Activated B cell treated with CpG ODN at 0.5 μM for 24 hours (primary cell): ENCODE data around the gene FOCAD. TPM values are rescaled to one million over a fixed set of nuclear protein-coding genes. Genes with fewer than 3 reads are reported as not detected.

Experiments used
- ATAC-seq: fragments of 200-7000 bp; cut with Tn5 transposase; one replicate; pipeline ENCODE4 v1.10.0; 2021; ENCODE audit warnings: low read depth, mild to moderate bottlenecking, moderate library complexity
- CTCF ChIA-PET: fragments of 350-600 bp; sonication (Branson Sonifier 250); formaldehyde crosslinking; loops from one replicate; lab custom pipeline; 2021; ENCODE audit warnings: antibody characterized with exemption; lab: Charles Lee
- POLR2A ChIA-PET: fragments of 350-600 bp; sonication (Branson Sonifier 250); formaldehyde crosslinking; loops from one replicate; lab custom pipeline; 2021; ENCODE audit warnings: antibody characterized with exemption; lab: Charles Lee
- DNase-seq: peaks from one replicate; pipeline ENCODE4 v3.0.0; 2022
- H3K27ac Mint-ChIP-seq: one replicate; pipeline ENCODE4 v1.8.0; 2020; ENCODE audit warnings: mixed read lengths
- H3K27me3 Mint-ChIP-seq: one replicate; pipeline ENCODE4 v1.8.0; 2021; ENCODE audit warnings: mixed read lengths
- H3K36me3 Mint-ChIP-seq: one replicate; pipeline ENCODE4 v1.8.0; 2021; ENCODE audit warnings: low read depth, mixed read lengths
- H3K4me1 Mint-ChIP-seq: one replicate; pipeline ENCODE4 v1.8.0; 2021; ENCODE audit warnings: mixed read lengths
- H3K4me3 Mint-ChIP-seq: one replicate; pipeline ENCODE4 v1.8.0; 2020; ENCODE audit warnings: mild to moderate bottlenecking, mixed read lengths
- H3K9me3 Mint-ChIP-seq: one replicate; pipeline ENCODE4 v1.8.0; 2020; ENCODE audit warnings: mixed read lengths
- intact Hi-C: fragments of 100-400 bp; cut with micrococcal nuclease; formaldehyde crosslinking; loops from one replicate; pipeline ENCODE4 v1.15.1; 2024
- total RNA-seq: library from RNA; stranded (reverse); gene quantifications from 2 replicates; pipeline ENCODE4 v1.2.3, GENCODE V29; 2022
- TF ChIP-seq, protein P1 (sequence below): fragments of 200-600 bp; IDR thresholded peaks from one replicate; pipeline ENCODE4 v1.8.0; 2022; ENCODE audit warnings: antibody characterized with exemption, mild to moderate bottlenecking

The FOCAD gene
- total RNA-seq, 1 donor from 2014 or later = 11.7 TPM

DNA sequence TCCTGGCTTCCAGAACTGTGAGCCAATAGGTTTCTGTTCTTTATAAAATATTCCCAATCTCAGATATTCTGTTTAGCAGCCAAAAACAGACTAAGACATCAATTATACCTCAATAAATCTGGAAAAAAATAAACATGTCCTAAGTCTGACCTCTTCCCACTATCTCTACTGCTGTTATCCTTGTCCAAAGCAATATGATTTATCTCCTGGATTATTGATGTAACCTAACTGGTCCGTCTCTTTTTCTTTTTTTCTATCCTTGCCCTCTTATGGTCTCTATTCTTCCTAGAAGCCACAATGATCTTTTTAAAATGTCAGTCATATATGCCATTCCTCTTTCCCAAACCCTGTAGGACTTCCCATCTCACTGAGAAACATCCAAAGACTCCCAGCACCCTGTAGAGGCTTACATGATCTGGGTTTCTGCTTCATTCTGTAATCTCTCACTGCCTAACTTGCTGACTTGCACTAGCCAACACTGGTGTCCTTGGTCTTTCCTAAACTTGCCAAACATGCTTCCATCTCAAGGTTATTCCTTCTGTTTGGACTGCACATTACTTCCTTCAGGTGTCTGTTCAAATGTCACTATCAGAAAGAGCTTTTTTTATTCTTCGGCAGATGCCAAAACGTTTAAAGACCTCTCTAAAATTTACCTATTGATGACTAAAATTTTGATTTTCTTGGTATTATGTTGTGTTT lies 13.1 kb downstream of the FOCAD start:
- TF ChIP-seq, protein P1, sequence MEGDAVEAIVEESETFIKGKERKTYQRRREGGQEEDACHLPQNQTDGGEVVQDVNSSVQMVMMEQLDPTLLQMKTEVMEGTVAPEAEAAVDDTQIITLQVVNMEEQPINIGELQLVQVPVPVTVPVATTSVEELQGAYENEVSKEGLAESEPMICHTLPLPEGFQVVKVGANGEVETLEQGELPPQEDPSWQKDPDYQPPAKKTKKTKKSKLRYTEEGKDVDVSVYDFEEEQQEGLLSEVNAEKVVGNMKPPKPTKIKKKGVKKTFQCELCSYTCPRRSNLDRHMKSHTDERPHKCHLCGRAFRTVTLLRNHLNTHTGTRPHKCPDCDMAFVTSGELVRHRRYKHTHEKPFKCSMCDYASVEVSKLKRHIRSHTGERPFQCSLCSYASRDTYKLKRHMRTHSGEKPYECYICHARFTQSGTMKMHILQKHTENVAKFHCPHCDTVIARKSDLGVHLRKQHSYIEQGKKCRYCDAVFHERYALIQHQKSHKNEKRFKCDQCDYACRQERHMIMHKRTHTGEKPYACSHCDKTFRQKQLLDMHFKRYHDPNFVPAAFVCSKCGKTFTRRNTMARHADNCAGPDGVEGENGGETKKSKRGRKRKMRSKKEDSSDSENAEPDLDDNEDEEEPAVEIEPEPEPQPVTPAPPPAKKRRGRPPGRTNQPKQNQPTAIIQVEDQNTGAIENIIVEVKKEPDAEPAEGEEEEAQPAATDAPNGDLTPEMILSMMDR = no peak
- intact Hi-C loops = no loop called here
- ATAC-seq (no peak), DNase-seq (no peak)
- ChIA-PET POLR2A (no interaction called here), CTCF (no interaction called here)
- no peak overlapping the region for H3K27ac Mint-ChIP-seq
- H3K4me1 Mint-ChIP-seq = no peaks in the 10 kb centered on the region
- no peaks in the 10 kb centered on the region for H3K27me3 Mint-ChIP-seq
- no peaks in the 10 kb centered on the region for H3K9me3 Mint-ChIP-seq
- no peak overlapping the region for H3K4me3 Mint-ChIP-seq
- H3K36me3 Mint-ChIP-seq = no peaks in the 10 kb centered on the region

- Mint-ChIP-seq H3K27me3 (no peaks in the 10 kb centered on the region), H3K9me3 (no peaks in the 10 kb centered on the region), H3K27ac (no peak overlapping the region), H3K4me1 (no peaks in the 10 kb centered on the region), H3K36me3 (no peaks in the 10 kb centered on the region), H3K4me3 (no peak overlapping the region)
- ATAC-seq = no peak
- TF ChIP-seq, protein P1 = no peak
- intact Hi-C loops = no loop called here
- no peak for DNase-seq
- CTCF ChIA-PET = no interaction called here
- POLR2A ChIA-PET = no interaction called here
Measured at GRCh38 chr9:20698782-20699181, 14.7 kb downstream of the FOCAD start.

GRCh38 chr9:20701060-20701459 lies 17.0 kb downstream of the FOCAD start:
- H3K27me3 Mint-ChIP-seq = no peaks in the 10 kb centered on the region
- no peak overlapping the region for H3K4me3 Mint-ChIP-seq
- intact Hi-C loops = no loop called here
- H3K27ac Mint-ChIP-seq = no peak overlapping the region
- H3K36me3 Mint-ChIP-seq = no peaks in the 10 kb centered on the region
- H3K9me3 Mint-ChIP-seq = no peaks in the 10 kb centered on the region
- CTCF ChIA-PET = no interaction called here
- ATAC-seq (no peak), DNase-seq (no peak)
- TF ChIP-seq, protein P1 = no peak
- POLR2A ChIA-PET = no interaction called here
- no peaks in the 10 kb centered on the region for H3K4me1 Mint-ChIP-seq

GRCh38 chr9:20702570-20702969 lies 18.5 kb downstream of the FOCAD start:
- TF ChIP-seq, protein P1 = no peak
- CTCF ChIA-PET = no interaction called here
- H3K4me3 Mint-ChIP-seq = no peak overlapping the region
- POLR2A ChIA-PET = no interaction called here
- no peaks in the 10 kb centered on the region for H3K36me3 Mint-ChIP-seq
- intact Hi-C loops = no loop called here
- H3K27me3 Mint-ChIP-seq = no peaks in the 10 kb centered on the region
- ATAC-seq (no peak), DNase-seq (no peak)
- H3K27ac Mint-ChIP-seq = no peak overlapping the region
- no peaks in the 10 kb centered on the region for H3K4me1 Mint-ChIP-seq
- no peaks in the 10 kb centered on the region for H3K9me3 Mint-ChIP-seq

GRCh38 chr9:20703146-20703545 lies 19.1 kb downstream of the FOCAD start:
- TF ChIP-seq, protein P1 = no peak
- H3K4me1 Mint-ChIP-seq = no peaks in the 10 kb centered on the region
- no peaks in the 10 kb centered on the region for H3K9me3 Mint-ChIP-seq
- ATAC-seq = no peak
- H3K36me3 Mint-ChIP-seq = no peaks in the 10 kb centered on the region
- ChIA-PET CTCF (no interaction called here), POLR2A (no interaction called here)
- H3K27me3 Mint-ChIP-seq = no peaks in the 10 kb centered on the region
- H3K4me3 Mint-ChIP-seq = no peak overlapping the region
- no peak overlapping the region for H3K27ac Mint-ChIP-seq
- intact Hi-C loops = no loop called here
- DNase-seq = no peak
